ENCODE measurements around the gene RBM47.

RBM47 gene

DNA sequence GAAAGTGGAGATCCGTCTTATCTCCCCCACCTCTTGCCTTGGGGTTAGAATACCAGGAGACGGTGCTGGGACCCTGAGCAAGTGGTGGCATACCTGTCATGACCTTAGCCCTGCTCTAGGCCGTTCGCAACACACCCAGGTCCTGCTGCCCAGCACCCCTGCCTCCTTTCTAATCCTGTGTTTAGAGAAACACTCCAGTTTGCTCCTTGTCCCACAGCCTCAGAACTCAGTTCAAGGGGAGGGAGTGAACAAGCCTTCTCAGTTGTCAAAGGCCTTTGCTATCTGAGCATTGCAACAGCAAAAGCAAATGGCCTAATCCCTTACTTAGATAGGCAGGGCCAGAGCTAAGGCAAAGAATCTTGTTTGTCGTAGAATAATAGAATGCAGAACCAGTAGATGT, 226.6 kb downstream of the RBM47 start:
- H3K79me2 ChIP-seq (ENCODE audit: insufficient read depth, low read length) = no peaks in the 10 kb centered on the region
- no peak overlapping the region for H3K27ac ChIP-seq (ENCODE audit: low read depth, low read length)
- H3K4me2 ChIP-seq (ENCODE audit: low read depth, low read length, poor library complexity, severe bottlenecking) = no peak overlapping the region
- H3K9ac ChIP-seq (ENCODE audit: low read length) = no peak overlapping the region
- no peaks in the 10 kb centered on the region for H3K27me3 ChIP-seq (ENCODE audit: low read length)
- no peaks in the 10 kb centered on the region for H3K36me3 ChIP-seq (ENCODE audit: low read length)
- H3F3A ChIP-seq (ENCODE audit: insufficient read depth) = no peaks in the 10 kb centered on the region
- H3K9me3 ChIP-seq (ENCODE audit: insufficient read depth, low read length) = no peaks in the 10 kb centered on the region
- H4K20me1 ChIP-seq (ENCODE audit: low read depth, low read length) = no peaks in the 10 kb centered on the region
- no peak overlapping the region for H3K4me3 ChIP-seq (ENCODE audit: insufficient read depth, low read length, poor library complexity, severe bottlenecking)
- no peak overlapping the region for H2AFZ ChIP-seq (ENCODE audit: low read depth, low read length, severe bottlenecking)
- H3K9me2 ChIP-seq (replicated peaks; ENCODE audit: insufficient read depth, low read length) = no peaks in the 10 kb centered on the region
- no peak for TF ChIP-seq EZH2phosphoT487 (conservative IDR thresholded peaks at IDR 0.05; ENCODE audit: low read length)
- TF ChIP-seq, protein P1, sequence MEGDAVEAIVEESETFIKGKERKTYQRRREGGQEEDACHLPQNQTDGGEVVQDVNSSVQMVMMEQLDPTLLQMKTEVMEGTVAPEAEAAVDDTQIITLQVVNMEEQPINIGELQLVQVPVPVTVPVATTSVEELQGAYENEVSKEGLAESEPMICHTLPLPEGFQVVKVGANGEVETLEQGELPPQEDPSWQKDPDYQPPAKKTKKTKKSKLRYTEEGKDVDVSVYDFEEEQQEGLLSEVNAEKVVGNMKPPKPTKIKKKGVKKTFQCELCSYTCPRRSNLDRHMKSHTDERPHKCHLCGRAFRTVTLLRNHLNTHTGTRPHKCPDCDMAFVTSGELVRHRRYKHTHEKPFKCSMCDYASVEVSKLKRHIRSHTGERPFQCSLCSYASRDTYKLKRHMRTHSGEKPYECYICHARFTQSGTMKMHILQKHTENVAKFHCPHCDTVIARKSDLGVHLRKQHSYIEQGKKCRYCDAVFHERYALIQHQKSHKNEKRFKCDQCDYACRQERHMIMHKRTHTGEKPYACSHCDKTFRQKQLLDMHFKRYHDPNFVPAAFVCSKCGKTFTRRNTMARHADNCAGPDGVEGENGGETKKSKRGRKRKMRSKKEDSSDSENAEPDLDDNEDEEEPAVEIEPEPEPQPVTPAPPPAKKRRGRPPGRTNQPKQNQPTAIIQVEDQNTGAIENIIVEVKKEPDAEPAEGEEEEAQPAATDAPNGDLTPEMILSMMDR (IDR thresholded peaks at IDR 0.05; ENCODE audit: insufficient read depth, low read length, poor library complexity, severe bottlenecking) = no peak

DNA sequence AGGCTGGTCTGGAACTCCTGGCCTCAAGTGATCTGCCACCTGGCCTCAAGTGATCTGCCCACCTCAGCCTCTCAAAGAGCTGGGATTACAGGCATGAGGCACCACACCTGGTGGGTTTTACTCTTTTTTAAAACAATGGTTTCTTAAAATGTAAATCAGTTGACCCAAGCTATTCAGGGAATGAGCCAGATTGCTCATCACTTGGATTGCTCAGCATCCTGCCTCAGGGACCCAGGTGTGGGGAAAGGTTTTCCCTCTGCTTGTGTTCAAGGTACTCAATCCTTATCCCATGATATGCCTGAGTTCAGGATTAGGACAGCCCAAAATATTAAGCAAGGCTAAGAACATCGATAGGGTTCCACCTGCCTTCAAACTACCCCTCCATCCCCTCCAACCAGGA, 227.1 kb downstream of the RBM47 start:
- no peak overlapping the region for H3K27ac ChIP-seq (ENCODE audit: low read depth, low read length)
- no peak overlapping the region for H3K4me3 ChIP-seq (ENCODE audit: insufficient read depth, low read length, poor library complexity, severe bottlenecking)
- no peak overlapping the region for H2AFZ ChIP-seq (ENCODE audit: low read depth, low read length, severe bottlenecking)
- H3K9me3 ChIP-seq (ENCODE audit: insufficient read depth, low read length) = no peaks in the 10 kb centered on the region
- H3K79me2 ChIP-seq (ENCODE audit: insufficient read depth, low read length) = no peaks in the 10 kb centered on the region
- no peaks in the 10 kb centered on the region for H3K36me3 ChIP-seq (ENCODE audit: low read length)
- no peaks in the 10 kb centered on the region for H3K27me3 ChIP-seq (ENCODE audit: low read length)
- no peak for TF ChIP-seq EZH2phosphoT487 (conservative IDR thresholded peaks at IDR 0.05; ENCODE audit: low read length)
- TF ChIP-seq, protein P1 (IDR thresholded peaks at IDR 0.05; ENCODE audit: insufficient read depth, low read length, poor library complexity, severe bottlenecking) = no peak
- no peak overlapping the region for H3K4me2 ChIP-seq (ENCODE audit: low read depth, low read length, poor library complexity, severe bottlenecking)
- H3K9me2 ChIP-seq (replicated peaks; ENCODE audit: insufficient read depth, low read length) = no peaks in the 10 kb centered on the region
- no peaks in the 10 kb centered on the region for H4K20me1 ChIP-seq (ENCODE audit: low read depth, low read length)
- no peak overlapping the region for H3K9ac ChIP-seq (ENCODE audit: low read length)
- H3F3A ChIP-seq (ENCODE audit: insufficient read depth) = no peaks in the 10 kb centered on the region

DNA sequence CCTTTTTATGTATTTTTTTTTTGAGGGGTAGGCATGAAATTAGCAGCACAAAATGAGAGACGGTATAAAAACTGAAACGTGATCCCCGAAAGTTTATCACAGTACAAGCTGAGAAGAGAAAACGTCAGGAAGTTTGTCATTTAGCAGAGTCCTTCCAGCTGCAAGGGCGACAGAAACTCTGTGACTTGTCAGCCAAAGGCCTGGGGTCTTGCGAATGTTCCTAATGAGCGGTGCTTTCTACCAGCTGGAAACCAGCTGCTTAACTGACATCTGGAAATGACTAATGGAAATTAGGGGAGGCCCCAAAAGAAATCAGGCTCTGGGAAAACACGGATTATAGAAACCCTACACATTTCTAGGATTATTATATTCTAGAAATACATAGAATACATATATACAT, 228.0 kb downstream of the RBM47 start:
- Histone ChIP-seq H3K4me2 (ENCODE audit: low read depth, low read length, poor library complexity, severe bottlenecking) (no peak overlapping the region), H3K27me3 (ENCODE audit: low read length) (no peaks in the 10 kb centered on the region), H3K9me2 (replicated peaks; ENCODE audit: insufficient read depth, low read length) (no peaks in the 10 kb centered on the region), H2AFZ (ENCODE audit: low read depth, low read length, severe bottlenecking) (no peak overlapping the region), H3K79me2 (ENCODE audit: insufficient read depth, low read length) (no peaks in the 10 kb centered on the region), H3F3A (ENCODE audit: insufficient read depth) (no peaks in the 10 kb centered on the region), H3K9ac (ENCODE audit: low read length) (no peak overlapping the region), H3K4me3 (ENCODE audit: insufficient read depth, low read length, poor library complexity, severe bottlenecking) (no peak overlapping the region), H3K9me3 (ENCODE audit: insufficient read depth, low read length) (no peaks in the 10 kb centered on the region), H3K36me3 (ENCODE audit: low read length) (no peaks in the 10 kb centered on the region), H4K20me1 (ENCODE audit: low read depth, low read length) (no peaks in the 10 kb centered on the region), H3K27ac (ENCODE audit: low read depth, low read length) (no peak overlapping the region)
- TF ChIP-seq EZH2phosphoT487 (conservative IDR thresholded peaks at IDR 0.05; ENCODE audit: low read length) = no peak
- TF ChIP-seq, protein P1 (IDR thresholded peaks at IDR 0.05; ENCODE audit: insufficient read depth, low read length, poor library complexity, severe bottlenecking) = no peak
